Adipose tissue (tissue), 3 donors: ENCODE data around the gene HK1. TPM values are rescaled to one million over a fixed set of nuclear protein-coding genes. Genes with fewer than 3 reads are reported as not detected.
"Not testable (repeated sequence)": the region's sequence is repeated elsewhere in the genome, so short reads cannot be mapped to it uniquely, and the experiment has no call there.

Experiments used
- H3K27ac ChIP-seq: one replicate; pipeline ENCODE4 v1.5.1; 2013; ENCODE audit warnings: low read depth, low read length
- WGBS, 3 donors: extraction: QIAGEN DNeasy Blood & Tissue Kit; methylation state at CpG; one replicate each; pipeline ENCODE4 v1.1.7; 2013; 5-methylcytosine and 5-hydroxymethylcytosine counted together
- polyA plus RNA-seq, 3 donors: library from polyadenylated mRNA; stranded (reverse); fragments of 200-250 nt; gene quantifications; one replicate each; pipeline ENCODE4 v1.2.3, GENCODE V29; 2013
- donor health status: healthy with polysubstance abuse.
- donor health status: Bipolar disorder and iron deficiency.
- donor health status: healthy.

HK1 gene
- polyA plus RNA-seq, 3 donors = 12.2 to 52.5 (median 29.6) TPM

DNA sequence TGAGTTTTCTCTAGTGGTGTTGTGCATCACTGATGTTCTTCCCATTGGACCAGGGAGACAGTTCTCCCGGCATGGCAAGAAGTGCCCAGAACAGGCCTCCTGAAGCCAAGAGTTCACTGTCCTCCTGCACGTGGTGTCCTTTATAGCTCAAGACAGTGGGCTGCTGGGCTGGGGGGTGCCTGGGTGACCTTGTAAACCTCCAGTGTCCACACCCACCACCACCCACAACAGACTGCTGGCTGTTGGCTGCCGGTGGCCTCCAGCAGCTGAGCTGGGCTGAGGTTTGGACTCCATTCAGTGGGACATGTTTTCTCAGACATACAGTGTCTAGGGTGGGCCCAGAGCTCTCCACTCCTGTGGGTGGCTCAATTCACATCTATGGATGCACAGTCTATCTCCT, 42.2 kb downstream of the HK1 start:
- WGBS, 3 donors = 77 to 94% (median 90%) methylated on average over 3 of the region's 3 CpGs
- no peak overlapping the region for H3K27ac ChIP-seq

DNA sequence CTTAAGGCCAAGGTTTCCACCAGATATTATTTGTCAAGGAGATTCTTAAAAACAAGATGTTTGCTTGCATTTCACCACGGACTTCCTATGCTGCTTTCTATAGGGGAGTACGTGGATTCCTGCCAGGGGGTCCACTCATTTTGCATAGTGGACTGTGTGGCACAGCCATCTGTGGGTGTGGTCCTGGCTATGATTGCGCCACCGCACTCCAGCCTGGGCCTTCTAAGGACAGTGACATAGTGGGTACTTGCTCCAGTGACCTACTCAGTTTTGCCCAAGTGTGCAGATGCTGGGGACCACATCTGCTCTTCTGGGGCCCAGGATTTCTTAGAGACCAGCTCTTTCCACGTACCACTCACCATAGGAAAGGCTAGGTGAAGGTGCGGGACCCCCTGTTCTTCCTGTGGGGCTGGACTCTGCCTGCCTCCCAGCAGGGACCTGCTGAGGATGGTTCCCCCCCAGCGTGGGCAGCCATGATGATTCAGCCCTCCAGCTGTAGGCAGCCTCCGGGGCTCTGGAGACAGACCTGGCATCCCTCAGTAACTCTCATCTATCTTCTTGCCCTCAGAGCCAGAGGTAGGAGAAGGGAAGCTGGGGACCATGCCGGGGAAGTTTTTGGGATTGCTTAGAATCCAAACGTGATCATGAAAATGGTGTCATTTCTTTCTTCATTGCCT, 42.9 kb downstream of the HK1 start:
- no peak overlapping the region for H3K27ac ChIP-seq
- 84 to 90% (median 85%) methylated on average over 10 of the region's 10 CpGs for WGBS, 3 donors

DNA sequence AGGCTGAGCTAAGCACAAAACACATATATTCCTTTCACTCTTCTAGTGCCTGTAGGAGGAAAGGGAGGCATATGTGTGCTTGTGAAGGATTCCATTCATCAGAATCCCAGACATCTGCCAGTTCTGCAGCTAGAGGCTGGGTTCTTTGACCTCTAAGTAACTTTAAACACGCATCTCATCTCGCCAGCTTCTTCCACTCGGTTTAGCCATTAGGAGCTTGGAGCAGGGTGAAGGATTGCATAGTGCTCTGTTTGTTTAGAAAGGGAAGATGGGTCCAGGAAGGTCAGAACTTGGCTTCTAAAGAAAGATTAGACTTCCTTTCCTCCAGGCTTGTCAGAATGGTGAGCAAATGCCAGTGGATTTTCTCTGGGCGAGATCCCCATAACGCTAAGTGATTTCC, 43.6 kb downstream of the HK1 start:
- WGBS, 3 donors = 73 to 89% (median 75%) methylated on average over 5 of the region's 5 CpGs
- H3K27ac ChIP-seq = no peak overlapping the region

DNA sequence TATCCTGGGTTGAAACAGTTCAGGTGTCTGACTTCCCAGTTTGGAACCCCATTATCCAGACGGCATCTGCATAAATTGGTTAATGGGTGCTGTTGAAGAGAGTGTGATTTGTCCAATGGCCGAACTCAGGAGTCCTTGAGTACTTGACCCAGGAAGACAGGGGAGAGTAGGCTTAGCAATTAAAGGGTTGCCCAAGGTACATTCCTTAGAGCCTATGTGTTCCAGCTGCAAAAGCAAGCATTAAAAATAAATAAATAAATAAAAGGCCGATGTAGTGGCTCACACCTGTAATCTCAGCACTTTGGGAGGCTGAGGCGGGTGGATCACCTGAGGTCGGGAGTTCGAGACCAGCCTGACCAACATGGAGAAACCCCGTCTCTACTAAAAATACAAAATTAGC, 44.0 kb downstream of the HK1 start:
- H3K27ac ChIP-seq = not testable (repeated sequence)
- 89 to 94% (median 94%) methylated on average over 4 to 5 of the region's 7 CpGs for WGBS, 3 donors

DNA sequence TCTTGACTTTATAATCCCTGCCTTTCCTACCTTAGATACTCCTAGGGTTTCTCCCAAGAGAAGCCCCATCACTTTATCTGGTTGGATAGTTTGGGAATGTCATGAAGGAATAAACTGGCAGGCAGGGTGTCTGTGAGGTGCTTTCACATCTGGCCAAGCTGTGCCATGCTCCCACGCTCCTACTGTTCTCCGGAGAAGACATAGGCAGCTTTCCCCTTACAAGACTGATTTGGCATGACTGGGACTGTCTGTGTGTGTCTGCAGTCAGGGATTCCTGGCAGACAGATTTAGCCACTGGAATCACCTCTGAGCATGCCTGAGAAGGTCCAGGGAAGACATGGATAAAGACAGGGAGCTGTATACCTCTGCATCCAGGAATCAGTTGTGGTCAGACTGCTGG, 45.3 kb downstream of the HK1 start:
- WGBS, 3 donors = 40 to 77% (median 75%) methylated on average over 2 of the region's 2 CpGs
- H3K27ac ChIP-seq = no peak overlapping the region

DNA sequence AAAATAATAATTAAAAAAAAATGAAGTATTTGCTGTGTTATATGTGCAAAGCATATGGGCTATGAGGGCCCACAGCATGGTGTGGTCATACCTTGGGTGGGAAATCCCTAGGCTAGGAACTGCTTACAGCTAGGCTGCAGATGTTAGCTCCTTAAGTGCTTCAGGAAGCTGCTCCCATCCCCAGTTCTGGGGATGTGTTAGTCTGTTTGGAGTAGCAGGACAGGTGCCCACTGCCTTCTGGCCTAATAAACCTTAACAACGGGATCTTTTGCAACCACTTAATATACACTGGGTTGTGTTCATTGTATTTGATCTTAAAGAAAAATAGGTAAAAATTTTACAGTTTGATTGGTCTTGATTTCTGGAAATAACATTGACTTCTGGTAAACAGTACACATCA, 46.3 kb downstream of the HK1 start:
- 61 to 77% (median 64%) methylated on average over 1 of the region's 1 CpG for whole genome bisulfite sequencing, 3 donors
- no peak overlapping the region for H3K27ac ChIP-seq

DNA sequence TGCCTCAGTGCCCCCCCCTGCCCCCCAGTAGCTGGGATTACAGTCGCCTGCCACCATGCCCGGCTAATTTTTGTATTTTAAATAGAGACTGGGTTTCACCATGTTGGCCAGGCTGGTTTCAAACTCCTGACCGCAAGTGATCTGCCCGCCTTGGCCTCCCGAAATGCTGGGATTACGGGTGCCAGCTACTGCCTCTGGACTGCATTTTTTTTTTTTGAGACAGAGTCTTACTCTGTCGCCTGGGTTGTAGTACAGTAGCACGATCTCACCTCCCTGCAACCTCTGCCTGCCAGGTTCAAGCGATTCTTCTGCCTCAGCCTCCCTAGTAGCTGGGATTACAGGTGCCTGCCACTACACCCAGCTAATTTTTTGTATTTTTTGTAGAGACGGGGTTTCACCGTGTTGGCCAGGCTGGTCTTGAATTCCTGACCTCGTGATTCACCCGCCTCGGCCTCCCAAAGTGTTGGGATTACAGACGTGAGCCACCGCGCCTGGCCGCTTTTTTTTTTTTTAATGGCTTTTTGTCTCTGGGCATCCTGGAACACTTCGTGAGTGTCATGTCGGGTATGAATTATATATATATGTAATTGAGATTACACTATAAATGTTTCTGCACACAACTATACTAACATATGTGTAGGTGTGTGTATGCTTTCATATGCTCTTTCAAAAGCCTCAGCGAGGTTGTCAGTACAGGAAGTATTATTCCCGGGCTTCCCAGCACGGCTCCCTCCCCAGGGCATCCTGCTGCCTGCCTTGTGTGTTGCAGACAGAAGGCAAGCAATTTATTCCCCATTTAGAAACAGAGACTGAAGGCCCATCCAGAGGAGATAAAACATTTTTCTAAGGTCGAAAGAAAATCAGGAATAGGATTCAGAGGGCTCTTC, 47.6 kb downstream of the HK1 start:
- H3K27ac ChIP-seq = not testable (repeated sequence)
- 71 to 76% (median 73%) methylated on average over 24 of the region's 24 CpGs for WGBS, 3 donors

DNA sequence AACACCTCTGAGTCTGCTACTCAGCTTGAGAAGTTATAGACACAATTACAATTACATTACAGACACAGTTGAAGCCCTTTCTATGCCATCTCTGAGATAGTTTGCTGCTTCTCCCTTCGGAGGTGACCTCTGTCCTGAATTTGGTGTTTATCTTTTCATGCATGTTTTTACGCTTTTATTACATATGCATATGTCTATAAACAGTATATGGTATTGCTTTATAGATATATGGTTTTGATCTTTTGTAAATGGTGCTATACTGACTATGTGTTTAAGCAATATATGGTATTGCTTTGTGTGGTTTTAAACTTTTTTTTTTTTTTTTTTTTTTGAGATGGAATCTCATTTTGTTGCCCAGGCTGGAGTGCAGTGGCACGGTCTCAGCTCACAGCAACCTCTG, 48.4 kb downstream of the HK1 start:
- 85 to 92% (median 88%) methylated on average over 3 of the region's 3 CpGs for WGBS, 3 donors
- no peak overlapping the region for H3K27ac ChIP-seq

DNA sequence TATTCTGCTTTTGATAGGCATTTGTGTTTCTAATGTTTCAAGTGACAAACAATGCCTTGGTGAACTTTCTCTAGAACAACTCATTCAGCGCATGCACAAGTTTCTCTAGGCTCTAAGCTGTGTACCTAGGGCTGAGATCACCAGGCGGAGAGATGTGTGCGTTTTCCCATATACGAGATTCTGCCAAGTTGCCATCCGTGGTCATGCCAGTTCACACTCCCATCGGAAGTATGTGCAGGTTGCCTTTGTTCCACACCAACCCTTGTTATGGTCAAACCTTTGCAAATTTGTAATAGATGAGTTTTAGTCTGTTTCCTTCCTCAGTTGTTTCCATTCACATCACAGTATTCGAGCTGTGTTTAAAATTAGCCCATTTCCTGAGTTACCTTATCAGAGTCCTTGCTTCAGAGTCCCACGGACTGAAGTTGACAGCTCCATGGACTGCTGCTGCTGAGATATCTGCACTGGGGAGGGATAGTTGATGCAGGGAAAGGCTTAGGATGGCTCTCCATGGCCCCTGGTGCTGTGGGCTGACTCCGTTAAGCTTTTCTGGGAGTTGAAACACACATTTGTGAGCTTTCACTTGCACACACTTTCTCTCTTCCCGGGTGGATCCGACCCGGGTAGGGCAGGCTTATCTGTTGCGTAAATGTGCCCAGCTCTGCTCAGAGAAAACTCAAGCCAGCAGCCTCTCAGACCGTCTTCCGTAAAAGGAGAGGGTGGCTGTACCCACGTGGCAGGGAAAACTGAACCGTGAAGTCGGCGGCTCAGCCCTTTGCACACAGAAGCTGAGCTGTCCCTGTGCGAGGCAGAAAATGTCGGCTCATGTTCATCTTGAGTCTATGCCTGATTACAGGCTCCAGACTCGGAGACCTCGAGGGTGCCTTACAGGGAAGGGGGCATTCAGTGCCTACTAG, 49.4 kb downstream of the HK1 start:
- WGBS, 3 donors = 29 to 35% (median 29%) methylated on average over 23 of the region's 23 CpGs
- H3K27ac ChIP-seq = peak overlapping the region; percentile 20

DNA sequence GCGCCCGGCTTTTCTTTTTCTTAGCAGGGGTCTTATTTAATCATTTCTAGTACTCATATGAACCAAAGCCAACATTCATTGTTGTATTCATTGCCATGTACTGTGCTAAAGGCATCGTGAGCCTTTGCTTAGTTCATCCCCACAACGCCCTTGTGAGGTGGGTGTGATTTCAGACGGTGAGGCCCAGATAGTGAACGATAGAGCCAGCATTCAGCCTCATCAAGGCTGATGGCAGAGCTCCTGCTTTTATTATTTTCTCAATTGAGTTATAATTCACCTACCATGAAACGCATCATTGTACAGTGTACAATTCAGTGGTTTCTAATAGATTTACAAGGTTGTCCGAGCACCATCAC, 50.1 kb downstream of the HK1 start:
- no peak overlapping the region for H3K27ac ChIP-seq
- 62 to 75% (median 65%) methylated on average over 8 of the region's 8 CpGs for WGBS, 3 donors

DNA sequence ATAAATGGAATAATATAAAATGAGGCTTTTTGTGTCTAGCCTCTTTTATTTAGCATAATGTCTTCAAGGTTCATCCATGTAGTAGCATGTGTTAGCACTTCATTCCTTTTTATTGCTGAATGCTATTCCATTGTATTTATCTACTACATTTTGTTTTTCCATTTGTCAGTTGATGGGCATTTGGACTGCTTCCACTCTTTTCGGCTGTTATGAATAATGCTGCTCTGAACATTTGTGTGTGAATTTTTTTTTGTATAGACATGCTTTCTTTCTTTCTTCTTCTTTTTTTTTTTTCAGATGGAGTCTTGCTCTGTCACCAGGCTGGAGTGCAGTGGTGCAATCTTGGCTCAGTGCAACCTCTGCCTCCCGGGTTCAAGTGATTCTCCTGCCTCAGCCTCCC, 50.6 kb downstream of the HK1 start:
- H3K27ac ChIP-seq = not testable (repeated sequence)
- WGBS, 3 donors = 55 to 70% (median 66%) methylated on average over 2 of the region's 2 CpGs

DNA sequence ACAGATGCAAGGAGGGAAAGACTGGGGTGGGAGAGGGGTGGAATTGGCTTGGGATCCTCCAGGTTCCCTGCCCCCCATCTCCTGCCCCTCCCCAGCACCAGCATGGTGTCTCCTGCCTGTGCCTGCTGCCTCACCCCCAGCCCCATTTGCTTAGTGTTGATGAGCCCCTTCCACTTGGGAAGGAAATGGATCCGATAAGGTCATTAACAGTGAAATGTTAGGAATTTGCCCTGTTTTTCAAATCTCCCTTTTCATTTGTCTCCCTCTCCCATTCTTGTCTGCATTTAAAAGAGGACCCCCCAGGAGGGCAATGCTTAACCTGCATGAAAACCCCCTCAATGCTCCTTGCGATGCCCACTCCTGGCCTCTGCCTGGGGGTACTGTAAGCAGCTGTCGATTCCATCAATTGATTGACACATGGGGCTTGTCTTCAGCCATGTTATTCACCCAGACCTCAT, 51.5 kb downstream of the HK1 start:
- H3K27ac ChIP-seq = no peak overlapping the region
- WGBS, 3 donors = 75 to 84% (median 83%) methylated on average over 3 of the region's 3 CpGs

DNA sequence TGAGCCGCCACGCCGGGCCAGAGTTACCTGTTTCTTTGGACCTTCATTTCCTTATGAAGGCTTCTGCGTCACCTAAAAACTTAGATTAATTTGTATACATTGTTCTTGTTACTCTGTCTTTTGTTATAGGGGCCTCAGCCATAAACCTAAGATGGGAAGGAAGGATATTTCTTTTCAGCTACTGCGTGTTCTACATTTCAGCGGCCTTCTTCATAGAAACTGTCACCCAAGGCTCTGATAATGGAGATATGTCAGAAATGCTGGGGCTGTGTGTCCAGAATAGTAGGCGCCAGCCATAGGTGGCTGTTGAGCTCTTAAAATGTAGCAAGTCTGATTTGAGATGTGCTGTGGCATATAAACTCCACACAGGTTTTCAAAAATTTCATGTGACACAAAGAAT, 52.9 kb downstream of the HK1 start:
- no peak overlapping the region for H3K27ac ChIP-seq
- WGBS, 3 donors = 96 to 97% (median 97%) methylated on average over 7 of the region's 7 CpGs

DNA sequence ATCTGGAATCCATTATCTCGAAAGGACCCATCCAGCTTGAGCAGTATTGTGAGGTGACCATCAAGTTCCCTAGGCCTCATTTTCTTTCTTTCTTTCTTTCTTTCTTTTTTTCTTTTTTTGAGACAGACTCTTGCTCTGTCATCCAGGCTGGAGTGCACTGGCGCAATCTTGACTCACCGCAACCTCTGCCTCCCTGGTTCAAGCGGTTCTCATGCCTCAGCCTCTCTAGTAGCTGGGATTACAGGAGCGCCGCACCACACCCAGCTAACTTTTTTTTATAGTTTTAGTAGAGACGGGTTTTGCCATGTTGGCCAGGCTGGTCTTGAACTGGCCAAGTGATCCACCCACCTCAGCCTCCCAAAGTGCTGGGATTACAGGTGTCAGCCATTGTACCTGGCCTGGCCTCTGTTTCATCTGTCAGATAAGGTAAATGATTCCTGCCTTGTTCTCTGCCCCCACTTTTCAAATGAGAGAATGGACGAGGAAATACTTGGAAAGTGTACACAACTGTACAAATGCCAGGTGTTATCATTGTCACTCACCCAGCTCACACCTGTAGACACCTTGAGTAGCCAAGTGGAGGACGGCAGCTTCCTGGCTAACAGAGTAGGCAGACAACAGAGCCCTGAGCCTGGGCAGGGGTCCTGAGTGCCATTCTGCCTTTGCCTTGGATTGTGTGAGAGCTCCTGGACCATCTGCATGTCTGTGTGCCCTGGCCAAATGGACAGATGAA, 54.1 kb downstream of the HK1 start:
- WGBS, 3 donors = 81 to 87% (median 84%) methylated on average over 9 of the region's 9 CpGs
- no peak overlapping the region for H3K27ac ChIP-seq

DNA sequence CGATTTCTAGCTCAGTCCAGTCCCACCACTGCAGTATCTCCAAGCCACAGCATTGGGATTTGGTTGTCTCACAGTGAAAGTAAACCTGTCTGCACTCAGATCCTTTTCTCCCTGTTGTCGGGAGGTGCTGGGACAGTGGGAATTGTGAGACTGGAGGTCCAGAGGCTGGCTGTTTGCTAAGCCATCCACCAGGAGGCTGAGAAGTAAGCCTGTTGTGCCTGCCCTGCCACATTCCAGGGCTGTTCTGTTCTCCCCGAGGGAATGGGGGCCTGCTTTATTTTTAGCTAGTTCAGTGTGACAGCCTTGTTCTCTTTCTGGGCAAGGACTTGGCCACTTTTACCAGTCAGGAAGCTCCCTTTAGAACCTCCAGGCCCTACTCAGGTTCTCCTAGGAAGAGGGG, 54.9 kb downstream of the HK1 start:
- 55 to 75% (median 56%) methylated on average over 3 of the region's 3 CpGs for WGBS, 3 donors
- no peak overlapping the region for H3K27ac ChIP-seq

DNA sequence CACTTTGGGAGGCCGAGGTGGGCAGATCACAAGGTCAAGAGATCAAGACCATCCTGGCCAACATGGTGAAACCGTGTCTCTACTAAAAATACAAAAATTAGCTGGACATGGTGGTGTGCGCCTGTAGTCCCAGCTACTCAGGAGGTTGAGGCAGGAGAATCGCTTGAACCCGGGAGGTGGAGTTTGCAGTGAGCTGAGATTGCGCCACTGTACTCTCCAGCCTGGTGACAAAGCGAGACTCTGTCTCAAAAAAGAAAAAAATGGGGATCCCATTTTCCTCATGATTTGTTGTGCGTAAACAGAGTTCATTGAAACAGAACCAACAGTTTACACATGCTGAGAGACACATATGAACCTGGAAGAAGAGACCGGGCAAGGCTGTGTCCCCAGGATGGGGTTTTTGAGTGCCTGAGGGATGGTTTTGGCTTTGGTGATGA, 55.6 kb downstream of the HK1 start:
- WGBS, 3 donors = 88 to 94% (median 90%) methylated on average over 9 of the region's 9 CpGs
- not testable (repeated sequence) for H3K27ac ChIP-seq

DNA sequence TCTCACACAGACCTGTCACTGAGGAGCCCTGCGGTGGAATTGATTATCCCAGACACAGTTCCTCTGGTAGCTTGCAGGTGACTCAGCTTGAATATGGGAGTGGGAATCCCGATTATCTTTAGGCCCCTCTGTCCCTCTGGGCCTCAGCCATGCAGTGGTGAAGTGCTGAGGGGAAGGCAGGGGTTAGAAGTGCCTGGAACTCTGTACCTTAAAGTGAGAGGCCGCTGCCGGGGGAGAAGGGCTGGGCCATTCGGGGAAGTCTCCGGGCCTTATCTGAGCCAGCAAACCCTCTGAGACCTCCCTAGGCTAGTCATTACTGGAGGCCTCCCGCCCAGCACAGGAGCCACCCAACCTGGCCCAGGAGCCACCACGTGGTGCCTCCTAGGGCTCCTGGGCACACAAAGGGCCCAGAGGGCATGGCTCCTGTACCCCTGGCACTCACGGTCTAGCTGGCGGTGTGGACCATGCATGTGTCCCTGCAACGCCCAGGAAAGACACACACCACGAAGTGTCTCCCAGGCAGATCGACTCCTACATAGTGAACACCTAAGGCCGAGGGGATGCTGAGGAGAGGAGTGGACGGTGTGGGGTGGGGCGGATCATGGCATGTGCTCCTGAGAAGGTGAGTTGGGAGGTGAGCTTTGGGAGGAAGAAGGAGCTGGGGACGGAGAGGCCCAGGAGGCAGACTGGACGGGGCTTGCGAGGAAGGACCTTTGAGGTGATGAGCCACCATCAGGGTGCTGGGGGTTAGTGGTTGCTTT, 56.2 kb downstream of the HK1 start:
- 68 to 80% (median 74%) methylated on average over 17 to 19 of the region's 19 CpGs for WGBS, 3 donors

More for the DNA sequence above, 56.2 kb downstream of the HK1 start:
- no peak overlapping the region for H3K27ac ChIP-seq
